Muscle layer of colon (tissue), 2 donors: ENCODE measurements around the gene ALKBH8.

Experiments
- H3K27ac ChIP-seq: one replicate; pipeline ENCODE4 v1.7.0; 2013; ENCODE audit warnings: low read depth, mild to moderate bottlenecking, low read length, moderate library complexity
- H3K27me3 ChIP-seq, 2 donors: one replicate each; pipeline ENCODE4 v1.7.0; 2013; ENCODE audit warnings: low read length in 2 of 2, mild to moderate bottlenecking in 2 of 2; ENCODE audit not compliant: insufficient read depth in 2 of 2, control insufficient read depth in 1 of 2
- H3K36me3 ChIP-seq: one replicate; pipeline ENCODE4 v1.7.0; 2013; ENCODE audit warnings: mild to moderate bottlenecking, low read length; ENCODE audit not compliant: insufficient read depth
- H3K4me1 ChIP-seq: one replicate; pipeline ENCODE4 v1.7.0; 2013; ENCODE audit warnings: mild to moderate bottlenecking, low read length; ENCODE audit not compliant: insufficient read depth
- H3K4me3 ChIP-seq, 2 donors: one replicate each; pipeline ENCODE4 v1.7.0; 2013; ENCODE audit warnings: low read length in 2 of 2, low read depth in 1 of 2, mild to moderate bottlenecking in 1 of 2, moderate library complexity in 1 of 2
- H3K9ac ChIP-seq: one replicate; pipeline ENCODE4 v1.7.0; 2013; ENCODE audit warnings: low read length
- H3K9me3 ChIP-seq: one replicate; pipeline ENCODE4 v1.7.0; 2013; ENCODE audit warnings: mild to moderate bottlenecking, low read length
- donor health status: abdominal sarcoma.
- donor health status: Adenocarcinoma of cecum.

ALKBH8 gene

GRCh38 chr11:107457205-107457557 lies 108.4 kb downstream of the ALKBH8 start:
- peak overlapping the region; percentile 70 for H3K27ac ChIP-seq
- H3K4me1 ChIP-seq: peaks cover 9% of the 10 kb centered on the region
- H3K36me3 ChIP-seq: peaks cover 13% of the 10 kb centered on the region
- no peaks in the 10 kb centered on the region for H3K9me3 ChIP-seq
- H3K27me3 ChIP-seq: no peaks in the 10 kb centered on the region
- H3K9ac ChIP-seq: peak overlapping the region; percentile 95
- peak overlapping the region; percentile 80 to 99 for H3K4me3 ChIP-seq

DNA sequence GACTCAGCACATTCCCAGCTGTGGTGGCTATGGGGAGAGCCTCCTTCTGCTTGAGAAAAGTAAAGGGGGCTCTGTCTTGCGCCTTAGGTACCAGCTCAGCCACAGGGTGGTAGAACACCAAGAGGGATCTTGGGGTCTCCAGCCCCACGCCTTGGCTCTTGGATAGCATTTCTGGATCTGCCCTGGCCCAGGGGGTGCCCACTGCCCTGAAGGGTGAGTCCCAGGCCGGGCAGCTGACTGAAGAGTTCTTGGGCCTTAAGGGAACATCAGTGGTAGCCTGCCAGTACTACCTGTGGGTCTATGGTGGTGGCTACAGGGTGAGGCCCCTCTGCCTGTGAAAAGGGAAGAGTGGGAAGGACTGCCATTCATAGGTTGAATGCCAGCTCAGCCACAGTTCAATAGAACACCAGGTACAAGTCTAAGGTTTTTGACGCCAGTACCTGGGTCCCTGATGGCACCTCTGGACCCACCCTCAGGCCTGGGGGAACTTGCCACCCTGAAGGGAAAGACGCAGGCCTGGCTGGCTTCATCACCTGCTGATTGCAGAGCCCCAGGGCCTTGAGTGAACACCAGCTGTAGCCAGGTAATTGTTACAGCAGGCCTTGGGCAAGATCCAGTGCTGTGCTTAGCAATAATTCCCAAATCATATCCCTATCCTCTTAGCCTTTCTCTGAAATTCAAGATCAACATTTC lies 111.8 kb downstream of the ALKBH8 start:
- Histone ChIP-seq H3K4me1 (peaks cover 9% of the 10 kb centered on the region), H3K27me3 (no peaks in the 10 kb centered on the region), H3K9ac (no peak overlapping the region), H3K27ac (no peak overlapping the region), H3K9me3 (no peaks in the 10 kb centered on the region), H3K36me3 (peaks cover 13% of the 10 kb centered on the region), H3K4me3 (no peak overlapping the region)
